ENCODE results near the gene C2orf72.

Gene C2orf72
- 0 to 0.18 (median 0) reads per million in 9 experiments for total RNA-seq

DNA sequence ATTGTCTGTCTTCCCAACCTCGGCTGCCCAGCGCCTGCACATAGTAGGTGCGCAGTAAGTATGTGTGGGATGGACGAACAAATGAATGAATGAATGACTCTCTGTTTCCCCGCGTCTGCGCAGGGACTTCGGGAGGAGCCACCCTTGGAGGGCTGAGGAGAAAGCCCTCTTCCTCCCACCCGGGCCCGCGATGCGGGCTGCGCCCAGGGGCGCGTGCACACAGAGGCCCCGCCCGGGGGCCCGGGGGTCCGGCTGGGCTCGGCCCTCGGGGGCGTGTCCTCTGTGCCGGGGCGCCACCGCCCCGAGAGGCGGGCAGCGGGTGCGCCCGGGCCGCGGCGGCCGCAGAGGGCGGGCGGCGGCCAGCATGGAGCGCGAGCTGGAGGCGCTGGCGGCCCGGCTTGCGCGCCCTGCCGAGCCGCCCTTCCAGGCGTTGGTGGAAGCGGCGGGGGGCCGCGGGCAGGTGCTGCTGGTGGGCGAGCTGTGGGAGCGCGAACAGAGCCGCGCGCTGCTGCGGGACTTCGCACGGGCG lies at the start of gene C2orf72:
Gene C2orf72 (plus strand): TSS at position 322 of the 529 bp plus-strand sequence. CDS start 43 bp downstream, at position 365.
- no peak within 1 kb of the TSS for H3K27ac Mint-ChIP-seq
- peaks cover 4 to 7% of the 10 kb centered on the region in 2 donors for H3K4me1 Mint-ChIP-seq (ENCODE audit: low read depth in 2 of 2)
- H3K27me3 Mint-ChIP-seq: peaks cover 85 to 94% of the 10 kb centered on the region in 2 donors

DNA sequence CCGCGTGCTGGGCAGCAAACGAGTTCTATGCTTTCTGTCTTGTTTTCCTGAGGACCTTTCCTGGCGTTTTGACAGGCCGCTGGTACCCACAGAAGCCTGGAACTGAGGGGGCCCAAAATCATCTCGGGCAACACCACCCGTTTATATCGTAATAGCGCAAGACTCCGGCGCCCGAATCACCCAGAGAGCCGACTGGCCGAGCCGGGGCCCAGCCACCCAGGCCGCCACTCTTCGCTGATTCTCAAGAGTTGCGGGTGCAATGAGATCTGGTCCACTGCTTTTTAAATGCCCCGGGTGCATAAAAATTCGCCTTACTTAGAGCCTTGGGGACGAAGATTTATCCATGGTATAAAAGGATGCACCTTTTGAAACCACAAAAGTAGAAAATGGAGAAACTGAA lies 47.6 kb upstream of the C2orf72 start:
- Mint-ChIP-seq H3K4me3 (no peak overlapping the region), H3K4me1 (ENCODE audit: low read depth in 2 of 2) (peaks cover 2 to 13% of the 10 kb centered on the region in 2 donors), H3K36me3 (ENCODE audit: insufficient read depth) (peaks cover 4% of the 10 kb centered on the region), H3K9me3 (no peaks in the 10 kb centered on the region), H3K27me3 (peaks cover 35 to 50% of the 10 kb centered on the region in 2 donors), H3K27ac (no peak overlapping the region)
- ATAC-seq (replicated peaks) (no peak), DNase-seq (no peak)

More for the DNA sequence above, at the start of gene C2orf72:
- H3K36me3 Mint-ChIP-seq (ENCODE audit: insufficient read depth): peaks cover 3% of the 10 kb centered on the region
- peak within 1 kb of the TSS; percentile 59 to 70 for H3K4me3 Mint-ChIP-seq
- H3K9me3 Mint-ChIP-seq: no peaks in the 10 kb centered on the region
- ATAC-seq (replicated peaks): peak; percentile 17
- no peak for DNase-seq

DNA sequence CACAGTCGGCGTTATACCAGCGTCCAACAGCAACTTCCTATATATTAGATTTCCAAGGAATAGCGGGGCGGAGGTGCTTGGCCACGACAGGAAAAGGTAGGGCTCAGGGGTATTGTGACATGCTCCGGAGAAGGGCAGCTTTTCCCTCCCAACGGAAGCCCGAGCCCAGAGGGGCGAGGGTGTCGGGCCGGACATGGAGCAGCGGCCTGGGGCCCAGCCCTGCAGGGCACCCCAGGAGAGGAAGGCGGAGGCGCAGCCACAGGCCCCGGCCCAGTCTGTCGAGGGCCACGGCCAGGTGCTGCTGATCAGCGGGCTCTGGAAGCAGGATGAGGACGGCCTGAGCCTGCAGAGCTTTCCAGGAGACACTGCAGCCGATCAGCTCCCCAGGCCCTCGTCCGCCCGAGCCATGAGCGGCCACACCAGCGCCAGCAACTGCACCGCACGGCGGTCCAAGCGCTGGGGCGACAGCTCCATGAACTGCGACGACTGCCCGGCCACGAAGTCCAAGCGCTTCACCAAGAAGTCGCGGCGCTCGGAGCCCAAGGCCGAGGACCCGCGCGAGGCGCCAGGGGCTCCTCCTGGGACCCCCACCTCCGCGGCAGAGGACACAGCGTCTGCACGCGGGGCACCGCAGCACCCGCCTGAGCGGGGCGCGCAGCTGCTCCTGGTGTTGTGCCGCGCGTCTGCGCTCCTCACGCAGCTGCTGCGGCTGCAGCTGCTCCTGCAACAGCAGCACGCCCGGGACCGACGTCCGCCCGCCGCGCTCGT lies 47.0 kb upstream of the C2orf72 start:
- no peak for ATAC-seq (replicated peaks)
- peaks cover 41 to 56% of the 10 kb centered on the region in 2 donors for H3K27me3 Mint-ChIP-seq

DNA sequence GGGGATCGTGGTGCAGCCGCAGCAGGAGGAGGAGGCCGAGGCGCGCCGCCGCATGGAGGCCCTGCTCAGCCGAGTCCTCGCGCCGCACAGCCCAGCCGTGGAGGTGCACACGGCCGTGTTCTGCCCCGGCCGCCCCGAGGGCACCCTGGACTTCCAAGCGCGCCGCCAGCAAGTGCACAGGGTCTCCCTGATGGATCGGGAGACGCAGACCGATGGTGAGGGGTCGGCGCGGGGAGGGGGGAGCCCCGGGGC lies 46.5 kb upstream of the C2orf72 start:
- peaks cover 46 to 61% of the 10 kb centered on the region in 2 donors for H3K27me3 Mint-ChIP-seq
- DNase-seq (no peak), ATAC-seq (replicated peaks) (no peak)
- peaks cover 4% of the 10 kb centered on the region for H3K36me3 Mint-ChIP-seq (ENCODE audit: insufficient read depth)
- H3K9me3 Mint-ChIP-seq: no peaks in the 10 kb centered on the region
- no peak overlapping the region for H3K4me3 Mint-ChIP-seq
- peaks cover 0 to 8% of the 10 kb centered on the region in 2 donors for H3K4me1 Mint-ChIP-seq (ENCODE audit: low read depth in 2 of 2)
- H3K27ac Mint-ChIP-seq: no peak overlapping the region

More for the DNA sequence above, 47.0 kb upstream of the C2orf72 start:
- Mint-ChIP-seq H3K36me3 (ENCODE audit: insufficient read depth) (peaks cover 4% of the 10 kb centered on the region), H3K4me3 (no peak overlapping the region), H3K27ac (no peak overlapping the region), H3K9me3 (no peaks in the 10 kb centered on the region), H3K4me1 (ENCODE audit: low read depth in 2 of 2) (peaks cover 0 to 11% of the 10 kb centered on the region in 2 donors)
- no peak for DNase-seq

DNA sequence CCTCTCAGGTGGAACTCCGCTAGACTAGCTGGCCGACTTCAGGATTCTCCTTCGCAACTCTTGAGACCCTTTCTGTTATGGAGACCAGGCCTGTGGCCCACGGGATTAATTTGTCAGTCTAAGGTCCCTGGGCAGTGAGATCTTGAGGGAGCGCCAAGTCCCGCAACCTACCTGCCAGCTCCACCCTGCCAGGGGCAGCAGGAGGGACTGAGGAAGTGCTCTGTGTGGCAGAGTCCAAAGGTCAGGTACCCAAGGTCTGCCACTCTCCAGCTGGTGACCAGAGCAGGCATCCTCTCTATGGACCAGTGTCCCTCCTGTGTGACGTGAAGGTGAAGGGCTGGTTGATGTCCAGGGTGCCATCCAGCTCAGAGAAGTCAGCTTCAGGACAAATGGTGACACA lies 45.7 kb upstream of the C2orf72 start:
- ATAC-seq (replicated peaks): no peak

DNA sequence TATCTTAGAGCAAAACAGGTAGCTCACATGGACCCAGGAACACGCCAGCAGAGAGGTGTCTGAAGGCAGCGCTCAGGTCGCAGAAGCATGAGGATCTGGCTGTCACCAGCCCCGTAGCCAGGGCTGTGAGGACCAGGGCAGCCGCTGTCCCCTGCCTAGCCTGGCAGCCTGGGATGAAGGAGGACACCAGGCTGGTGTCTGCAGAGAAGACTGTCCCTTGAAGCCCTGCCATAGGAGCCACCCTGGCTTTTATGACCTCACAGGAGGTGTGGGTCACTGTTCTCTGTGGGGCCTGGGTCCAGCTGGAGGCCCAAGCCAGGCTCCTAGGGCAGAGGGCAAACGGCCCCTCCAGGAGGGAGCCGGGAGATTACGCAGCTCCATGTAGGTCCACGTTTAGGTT lies 41.5 kb upstream of the C2orf72 start, which contains the start of gene SPATA3:
Gene SPATA3 (plus strand): TSS at position 301 of the 400 bp plus-strand sequence. CDS start 113 bp downstream, outside the sequence.
- peaks cover 92 to 98% of the 10 kb centered on the region in 2 donors for H3K27me3 Mint-ChIP-seq
- no peak within 1 kb of the TSS for H3K27ac Mint-ChIP-seq
- no peaks in the 10 kb centered on the region for H3K4me1 Mint-ChIP-seq (ENCODE audit: low read depth in 2 of 2)
- ATAC-seq (replicated peaks) (no peak), DNase-seq (no peak)
- H3K9me3 Mint-ChIP-seq: no peaks in the 10 kb centered on the region
- no peak within 1 kb of the TSS for H3K4me3 Mint-ChIP-seq
- H3K36me3 Mint-ChIP-seq (ENCODE audit: insufficient read depth): no peaks in the 10 kb centered on the region

More for the DNA sequence above, 45.7 kb upstream of the C2orf72 start:
- no peaks in the 10 kb centered on the region for H3K9me3 Mint-ChIP-seq
- H3K27me3 Mint-ChIP-seq: peaks cover 54 to 68% of the 10 kb centered on the region in 2 donors
- H3K4me3 Mint-ChIP-seq: no peak overlapping the region
- peaks cover 4% of the 10 kb centered on the region for H3K36me3 Mint-ChIP-seq (ENCODE audit: insufficient read depth)
- H3K27ac Mint-ChIP-seq: no peak overlapping the region
- no peak for DNase-seq
- H3K4me1 Mint-ChIP-seq (ENCODE audit: low read depth in 2 of 2): peaks cover 0 to 7% of the 10 kb centered on the region in 2 donors

DNA sequence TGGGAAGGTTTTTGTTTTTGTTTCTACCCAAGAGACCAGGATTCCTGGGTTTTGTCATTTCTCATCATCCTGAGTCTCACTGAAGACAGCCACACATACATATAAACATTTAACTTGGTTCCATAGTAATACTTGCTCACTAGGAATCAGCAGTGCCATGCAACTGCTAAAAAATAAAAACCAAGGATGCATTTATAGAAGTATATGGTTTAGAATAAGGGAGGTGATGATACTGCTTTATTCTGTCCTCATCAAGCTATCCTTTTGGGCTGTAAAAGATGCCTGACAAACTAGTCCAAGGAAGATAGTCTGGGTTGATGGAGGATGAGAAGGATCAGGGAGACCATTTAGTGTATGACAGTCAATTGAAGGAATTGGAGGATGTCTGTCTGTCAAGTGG lies 40.7 kb upstream of the C2orf72 start:
- DNase-seq (no peak), ATAC-seq (replicated peaks) (no peak)
- Mint-ChIP-seq H3K4me3 (no peak overlapping the region), H3K36me3 (ENCODE audit: insufficient read depth) (no peaks in the 10 kb centered on the region), H3K4me1 (ENCODE audit: low read depth in 2 of 2) (no peaks in the 10 kb centered on the region), H3K27me3 (peaks cover 95 to 100% of the 10 kb centered on the region in 2 donors), H3K27ac (no peak overlapping the region), H3K9me3 (no peaks in the 10 kb centered on the region)

DNA sequence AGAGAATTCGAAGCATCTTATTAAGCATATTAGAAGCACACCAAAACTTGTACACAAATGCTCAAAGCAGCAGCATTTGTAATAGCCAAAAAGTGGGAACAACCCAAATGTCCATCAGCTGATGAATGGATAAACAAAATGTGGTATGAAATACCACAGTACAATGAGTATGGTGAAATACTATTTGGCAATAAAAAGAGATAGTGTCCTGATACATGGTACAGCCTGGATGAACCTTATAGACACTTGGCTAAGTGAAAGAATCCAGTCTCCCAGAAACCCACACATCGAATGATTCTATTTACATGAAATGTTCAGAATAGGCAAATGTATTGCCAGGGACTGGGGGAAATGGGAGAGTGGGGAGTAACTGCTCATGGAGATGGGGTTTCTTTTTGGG lies 38.4 kb upstream of the C2orf72 start:
- Mint-ChIP-seq H3K27ac (no peak overlapping the region), H3K4me1 (ENCODE audit: low read depth in 2 of 2) (no peaks in the 10 kb centered on the region), H3K36me3 (ENCODE audit: insufficient read depth) (no peaks in the 10 kb centered on the region), H3K9me3 (no peaks in the 10 kb centered on the region), H3K27me3 (peaks cover 91 to 97% of the 10 kb centered on the region in 2 donors), H3K4me3 (no peak overlapping the region)
- DNase-seq (no peak), ATAC-seq (replicated peaks) (no peak)

DNA sequence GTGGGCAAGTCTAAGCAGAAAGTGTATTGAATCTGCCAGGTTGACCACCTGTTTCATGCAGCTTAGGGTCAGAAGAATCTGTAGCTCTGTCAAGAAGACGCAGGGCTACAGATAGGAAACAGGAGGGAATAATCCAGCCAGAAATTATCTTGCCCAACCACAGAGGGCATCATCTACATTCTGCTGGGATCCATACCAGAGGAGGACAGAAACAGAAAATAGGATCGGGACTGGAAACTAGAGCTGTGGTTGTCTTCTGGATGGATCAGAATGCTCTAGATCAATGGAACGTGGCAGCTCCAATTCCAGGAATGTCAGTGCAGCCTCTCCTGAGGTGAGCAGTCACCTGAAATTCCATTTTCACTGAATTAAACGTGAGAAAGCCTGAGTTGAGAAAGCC lies 37.8 kb upstream of the C2orf72 start:
- Mint-ChIP-seq H3K4me1 (ENCODE audit: low read depth in 2 of 2) (no peaks in the 10 kb centered on the region), H3K27me3 (peaks cover 85 to 91% of the 10 kb centered on the region in 2 donors), H3K27ac (no peak overlapping the region), H3K36me3 (ENCODE audit: insufficient read depth) (no peaks in the 10 kb centered on the region), H3K9me3 (no peaks in the 10 kb centered on the region), H3K4me3 (no peak overlapping the region)
- ATAC-seq (replicated peaks): no peak
- no peak for DNase-seq

DNA sequence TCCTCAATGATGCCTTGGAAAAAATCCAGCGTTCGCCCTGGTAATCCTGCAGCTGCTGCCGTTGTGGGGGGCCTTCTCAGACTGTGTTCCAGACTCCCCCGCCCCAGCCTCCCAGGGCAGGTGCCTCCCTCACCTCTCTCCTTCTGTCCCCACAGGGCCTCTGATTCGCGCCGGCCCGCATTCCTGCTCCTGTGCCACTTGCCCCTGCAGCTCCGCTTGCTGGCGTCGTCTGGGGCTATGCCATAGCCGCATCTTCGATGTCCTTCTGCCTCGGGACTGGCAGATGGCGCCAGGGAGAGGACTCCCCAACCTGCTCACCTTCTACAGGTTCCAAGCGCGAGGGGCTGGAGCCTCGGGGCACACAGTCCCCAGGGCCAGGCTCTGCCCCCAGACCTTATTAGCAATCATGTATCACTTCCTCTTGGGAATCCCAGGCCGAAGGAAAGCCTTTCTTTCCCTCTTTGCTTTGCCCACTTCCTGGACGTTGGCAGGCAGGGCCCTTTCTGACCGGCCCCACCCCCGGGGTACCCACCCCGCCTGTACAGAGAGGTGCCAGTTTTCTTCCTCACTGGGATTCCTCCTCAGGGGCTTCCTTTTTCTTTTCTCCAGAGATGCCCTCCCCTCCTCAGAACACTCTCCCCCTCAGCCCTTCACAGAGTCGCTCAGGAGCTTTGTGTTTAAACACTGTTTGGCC lies 37.0 kb upstream of the C2orf72 start:
- no peaks in the 10 kb centered on the region for H3K4me1 Mint-ChIP-seq (ENCODE audit: low read depth in 2 of 2)
- DNase-seq (no peak), ATAC-seq (replicated peaks) (no peak)
- H3K4me3 Mint-ChIP-seq: no peak overlapping the region
- no peak overlapping the region for H3K27ac Mint-ChIP-seq
- H3K27me3 Mint-ChIP-seq: peaks cover 76 to 82% of the 10 kb centered on the region in 2 donors
- H3K9me3 Mint-ChIP-seq: peaks cover under 1 to 9% of the 10 kb centered on the region in 2 donors
- H3K36me3 Mint-ChIP-seq (ENCODE audit: insufficient read depth): no peaks in the 10 kb centered on the region

DNA sequence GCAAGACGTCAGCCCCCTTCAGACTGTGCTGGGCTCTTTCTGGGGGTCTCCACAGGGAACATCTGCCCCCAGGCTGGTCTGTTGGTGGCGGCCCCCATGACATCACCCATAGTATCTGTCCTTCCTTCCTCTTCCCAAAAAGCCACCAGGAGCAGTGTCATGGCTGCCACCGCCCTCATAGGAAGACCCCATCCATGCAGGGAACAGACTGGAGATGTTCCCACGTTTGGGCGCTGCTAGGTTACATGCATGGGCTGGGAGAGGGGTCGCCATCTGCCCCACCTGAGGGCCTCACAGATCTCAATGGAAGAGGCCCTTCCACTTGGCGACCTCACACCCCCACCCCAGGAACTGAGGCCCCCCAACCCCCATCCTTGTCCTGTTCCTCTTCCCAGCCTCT lies 36.3 kb upstream of the C2orf72 start:
- DNase-seq (no peak), ATAC-seq (replicated peaks) (no peak)
- Mint-ChIP-seq H3K27me3 (peaks cover 70 to 75% of the 10 kb centered on the region in 2 donors), H3K27ac (no peak overlapping the region), H3K4me3 (no peak overlapping the region), H3K9me3 (peaks cover 3 to 13% of the 10 kb centered on the region in 2 donors), H3K36me3 (ENCODE audit: insufficient read depth) (no peaks in the 10 kb centered on the region), H3K4me1 (ENCODE audit: low read depth in 2 of 2) (no peaks in the 10 kb centered on the region)

DNA sequence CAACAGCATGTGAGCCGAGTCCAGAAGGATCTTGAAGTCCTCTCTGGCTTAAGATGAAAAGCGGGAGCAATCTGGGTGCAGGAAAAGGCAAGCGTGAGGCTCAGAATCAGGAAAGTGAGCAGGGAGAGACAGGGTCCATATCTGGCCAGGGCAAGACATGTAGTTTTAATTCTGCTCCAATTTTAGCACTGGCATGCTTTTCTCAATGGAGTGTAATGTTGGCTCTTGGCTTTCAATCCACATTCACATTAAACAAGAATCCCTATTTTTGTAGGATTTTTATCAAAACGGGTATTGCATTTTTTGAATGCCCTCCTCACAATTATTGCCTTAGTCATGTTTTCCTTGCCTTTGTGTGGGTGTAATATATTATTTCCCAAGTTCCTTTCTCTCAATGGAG lies 35.4 kb upstream of the C2orf72 start:
- ATAC-seq (replicated peaks) (no peak), DNase-seq (no peak)
- H3K27me3 Mint-ChIP-seq: peaks cover 63 to 67% of the 10 kb centered on the region in 2 donors
- H3K9me3 Mint-ChIP-seq: peaks cover 3 to 13% of the 10 kb centered on the region in 2 donors
- H3K4me1 Mint-ChIP-seq (ENCODE audit: low read depth in 2 of 2): no peaks in the 10 kb centered on the region
- no peaks in the 10 kb centered on the region for H3K36me3 Mint-ChIP-seq (ENCODE audit: insufficient read depth)
- no peak overlapping the region for H3K4me3 Mint-ChIP-seq
- H3K27ac Mint-ChIP-seq: no peak overlapping the region

DNA sequence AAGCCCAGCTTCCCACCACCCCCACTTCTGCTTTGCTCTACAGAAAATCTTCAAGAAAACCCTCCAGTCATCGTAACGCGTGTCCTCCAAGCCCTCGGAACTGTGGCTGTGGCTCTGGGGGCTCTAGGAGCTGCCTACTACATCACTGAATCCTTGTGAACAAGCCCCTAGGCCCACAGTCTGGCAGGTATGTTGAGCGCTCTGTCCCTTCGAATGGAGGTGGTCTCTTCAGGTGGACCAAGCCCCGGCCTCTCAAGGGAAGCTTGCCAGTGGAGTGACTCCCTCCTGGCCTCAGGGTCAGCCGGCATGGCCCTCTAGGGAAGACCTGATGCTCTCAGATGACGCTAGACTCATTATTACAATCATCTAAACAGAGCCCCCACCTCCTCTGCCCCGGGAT lies 34.7 kb upstream of the C2orf72 start:
- no peaks in the 10 kb centered on the region for H3K36me3 Mint-ChIP-seq (ENCODE audit: insufficient read depth)
- H3K27me3 Mint-ChIP-seq: peaks cover 58 to 64% of the 10 kb centered on the region in 2 donors
- DNase-seq (no peak), ATAC-seq (replicated peaks) (no peak)
- peaks cover 3 to 13% of the 10 kb centered on the region in 2 donors for H3K9me3 Mint-ChIP-seq
- no peak overlapping the region for H3K4me3 Mint-ChIP-seq
- no peaks in the 10 kb centered on the region for H3K4me1 Mint-ChIP-seq (ENCODE audit: low read depth in 2 of 2)
- no peak overlapping the region for H3K27ac Mint-ChIP-seq
